GM18951 (cell line): Measurements from ENCODE around the gene APLP1.
A peak's percentile ranks its signal among the peaks of the same experiment; 100 is the strongest.
"Not testable (repeated sequence)": the region's sequence is repeated elsewhere in the genome, so short reads cannot be mapped to it uniquely, and the experiment has no call there.

Experiments used
- POLR2A ChIP-seq: IDR thresholded peaks from 4 replicates; pipeline ENCODE4 v1.6.1; 2011; ENCODE audit warnings: mild to moderate bottlenecking; ENCODE audit not compliant: insufficient read length, insufficient read depth; ENCODE audit errors: extremely low read depth
- in situ Hi-C: fragments of 300-500 bp; cut with MboI; formaldehyde crosslinking; loops from one replicate; pipeline ENCODE4 v1.12.0; 2022; ENCODE audit warnings: low sequenced_read_pairs, mixed read lengths, inconsistent platforms; ENCODE audit not compliant: unreplicated experiment

APLP1 gene

GRCh38 chr19:35908973-35909683 lies 40.8 kb downstream of the APLP1 start:
- in situ Hi-C loops: no loop called here
- peak; percentile 42 for TF ChIP-seq POLR2A

GRCh38 chr19:35909684-35910035 lies 41.3 kb downstream of the APLP1 start:
- no peak for TF ChIP-seq POLR2A
- in situ Hi-C loops: no loop called here

- in situ Hi-C loops: not testable (repeated sequence)
Observed at GRCh38 chr19:35910355-35910754, 42.0 kb downstream of the APLP1 start.

GRCh38 chr19:35911173-35911572 lies 42.8 kb downstream of the APLP1 start:
- in situ Hi-C loops: no loop called here
- TF ChIP-seq POLR2A: no peak

GRCh38 chr19:35911790-35912189 lies 43.4 kb downstream of the APLP1 start:
- in situ Hi-C loops: no loop called here
- no peak for TF ChIP-seq POLR2A

- in situ Hi-C loops: no loop called here
- no peak for TF ChIP-seq POLR2A
Observed at GRCh38 chr19:35913589-35913988, 45.2 kb downstream of the APLP1 start.

GRCh38 chr19:35915443-35915842 lies 47.1 kb downstream of the APLP1 start:
- TF ChIP-seq POLR2A: no peak
- in situ Hi-C loops: no loop called here

GRCh38 chr19:35919306-35919705 lies 50.9 kb downstream of the APLP1 start:
- in situ Hi-C loops: no loop called here
- TF ChIP-seq POLR2A: no peak

GRCh38 chr19:35921012-35921411 lies 52.6 kb downstream of the APLP1 start:
- in situ Hi-C loops: no loop called here

GRCh38 chr19:35925501-35925900 lies 57.1 kb downstream of the APLP1 start:
- no peak for TF ChIP-seq POLR2A
- in situ Hi-C loops: no loop called here

More at GRCh38 chr19:35921012-35921411, 52.6 kb downstream of the APLP1 start:
- TF ChIP-seq POLR2A: no peak

- no peak for TF ChIP-seq POLR2A
- in situ Hi-C loops: no loop called here
Observed at GRCh38 chr19:35928507-35928906, 60.1 kb downstream of the APLP1 start.
